ENCODE results near the gene CALN1.

The CALN1 gene

DNA sequence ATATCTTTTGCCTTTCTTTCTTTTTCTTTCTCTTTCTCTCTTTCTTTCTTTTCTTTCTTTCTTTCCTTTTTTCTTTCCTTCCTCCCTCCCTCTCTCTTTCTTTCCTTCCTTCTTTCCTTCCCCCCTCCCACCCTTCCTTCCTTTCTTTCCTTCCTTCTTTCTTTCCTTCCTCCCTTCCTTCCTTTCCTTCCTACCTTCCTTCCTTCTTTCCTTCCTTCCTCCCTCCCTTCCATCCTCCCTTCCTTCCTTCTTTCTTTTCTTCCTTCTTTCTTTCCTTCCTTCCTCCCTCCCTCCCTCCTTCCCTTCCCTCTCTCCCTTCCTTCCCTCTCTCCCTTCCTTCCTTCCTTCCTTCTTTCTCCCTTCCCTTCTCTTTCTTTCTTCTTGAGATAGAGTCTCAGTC is 25.5 kb upstream of the CALN1 start:
- Histone ChIP-seq H3K4me1 (ENCODE audit: control insufficient read depth, insufficient read depth, low read length) (no peaks in the 10 kb centered on the region), H3K27me3 (ENCODE audit: control insufficient read depth, insufficient read depth, low read length) (no peaks in the 10 kb centered on the region)

DNA sequence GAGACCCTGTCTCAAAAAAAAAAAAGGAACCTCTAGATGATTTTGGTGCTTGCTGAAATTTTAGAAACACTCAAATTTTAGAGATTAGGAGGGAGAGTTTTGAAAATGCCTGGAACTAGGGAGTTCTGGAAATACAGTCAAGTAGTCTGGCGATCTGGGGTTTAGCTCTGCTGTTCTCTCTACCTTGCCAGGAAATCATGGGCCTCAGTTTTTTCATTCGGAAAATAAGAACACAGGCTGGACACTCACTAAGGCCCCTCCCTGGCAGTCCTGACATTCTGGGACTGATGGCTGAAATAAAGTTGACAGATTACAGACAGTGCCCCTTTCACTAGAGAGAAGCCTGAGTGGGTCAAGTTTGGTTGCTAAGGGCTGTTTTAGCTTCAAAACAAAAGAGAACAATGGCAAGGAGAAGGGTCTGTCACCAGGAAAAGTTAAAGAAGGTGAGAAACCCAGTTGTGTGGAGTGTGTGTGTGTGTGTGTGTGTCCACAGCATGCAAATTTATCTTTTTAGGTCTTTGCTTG is 25.0 kb upstream of the CALN1 start:
- Histone ChIP-seq H3K4me3 (ENCODE audit: low read length) (no peak overlapping the region), H3K4me1 (ENCODE audit: control insufficient read depth, insufficient read depth, low read length) (no peaks in the 10 kb centered on the region), H3K27me3 (ENCODE audit: control insufficient read depth, insufficient read depth, low read length) (no peaks in the 10 kb centered on the region), H3K27ac (ENCODE audit: low read length) (no peak overlapping the region), H3K36me3 (ENCODE audit: control insufficient read depth, insufficient read depth, low read length) (no peaks in the 10 kb centered on the region), H3K9me3 (ENCODE audit: control insufficient read depth, insufficient read depth, low read length) (no peaks in the 10 kb centered on the region)
- WGBS (ENCODE audit: insufficient coverage, insufficient read length), result no CpG with 5 or more reads among the region's 2 CpGs
- no peak for DNase-seq (ENCODE audit: low read depth, low spot score)

More for the DNA sequence above, 25.5 kb upstream of the CALN1 start:
- H3K4me3 ChIP-seq (ENCODE audit: low read length), result no peak overlapping the region
- H3K27ac ChIP-seq (ENCODE audit: low read length), result no peak overlapping the region
- no peak for DNase-seq (ENCODE audit: low read depth, low spot score)
- H3K9me3 ChIP-seq (ENCODE audit: control insufficient read depth, insufficient read depth, low read length), result no peaks in the 10 kb centered on the region
- no peaks in the 10 kb centered on the region for H3K36me3 ChIP-seq (ENCODE audit: control insufficient read depth, insufficient read depth, low read length)

- H3K27ac ChIP-seq (ENCODE audit: low read length), result no peak overlapping the region
- DNase-seq (ENCODE audit: low read depth, low spot score), result no peak
- no peaks in the 10 kb centered on the region for H3K27me3 ChIP-seq (ENCODE audit: control insufficient read depth, insufficient read depth, low read length)
- H3K9me3 ChIP-seq (ENCODE audit: control insufficient read depth, insufficient read depth, low read length), result no peaks in the 10 kb centered on the region
- no peaks in the 10 kb centered on the region for H3K4me1 ChIP-seq (ENCODE audit: control insufficient read depth, insufficient read depth, low read length)
- no peaks in the 10 kb centered on the region for H3K36me3 ChIP-seq (ENCODE audit: control insufficient read depth, insufficient read depth, low read length)
- WGBS (ENCODE audit: insufficient coverage, insufficient read length), result no CpG with 5 or more reads among the region's 5 CpGs
- H3K4me3 ChIP-seq (ENCODE audit: low read length), result no peak overlapping the region
Observed at GRCh38 chr7:72435925-72436480, 23.9 kb upstream of the CALN1 start.

- no peaks in the 10 kb centered on the region for H3K9me3 ChIP-seq (ENCODE audit: control insufficient read depth, insufficient read depth, low read length)
- H3K4me3 ChIP-seq (ENCODE audit: low read length), result no peak overlapping the region
- no CpG with 5 or more reads among the region's 15 CpGs for WGBS (ENCODE audit: insufficient coverage, insufficient read length)
- H3K27ac ChIP-seq (ENCODE audit: low read length), result no peak overlapping the region
- DNase-seq (ENCODE audit: low read depth, low spot score), result no peak
- H3K36me3 ChIP-seq (ENCODE audit: control insufficient read depth, insufficient read depth, low read length), result no peaks in the 10 kb centered on the region
- no peaks in the 10 kb centered on the region for H3K27me3 ChIP-seq (ENCODE audit: control insufficient read depth, insufficient read depth, low read length)
- no peaks in the 10 kb centered on the region for H3K4me1 ChIP-seq (ENCODE audit: control insufficient read depth, insufficient read depth, low read length)
Observed at GRCh38 chr7:72435366-72435765, 23.2 kb upstream of the CALN1 start.

DNA sequence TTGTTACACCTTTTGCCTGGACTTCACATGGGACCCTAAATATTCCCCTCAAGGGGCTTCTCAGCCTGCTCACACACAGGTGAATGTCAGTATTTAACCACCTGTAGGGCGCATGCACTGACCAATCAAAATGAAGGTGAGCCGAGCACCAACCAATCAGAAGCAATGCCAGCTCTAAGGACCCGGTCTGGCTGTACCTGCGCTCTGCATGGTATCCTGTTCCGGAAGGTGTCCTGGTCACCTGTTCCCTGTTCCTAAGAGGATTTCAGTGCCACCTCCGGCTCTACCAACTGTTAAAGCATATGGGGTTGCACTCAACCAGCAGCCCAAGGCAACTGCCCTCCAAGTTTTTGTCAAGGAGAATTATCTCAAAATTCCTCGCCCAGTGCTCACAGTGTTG is 18.4 kb upstream of the CALN1 start:
- Histone ChIP-seq H3K4me3 (ENCODE audit: low read length) (no peak overlapping the region), H3K27ac (ENCODE audit: low read length) (no peak overlapping the region), H3K4me1 (ENCODE audit: control insufficient read depth, insufficient read depth, low read length) (no peaks in the 10 kb centered on the region), H3K27me3 (ENCODE audit: control insufficient read depth, insufficient read depth, low read length) (no peaks in the 10 kb centered on the region), H3K36me3 (ENCODE audit: control insufficient read depth, insufficient read depth, low read length) (no peaks in the 10 kb centered on the region), H3K9me3 (ENCODE audit: control insufficient read depth, insufficient read depth, low read length) (no peaks in the 10 kb centered on the region)
- WGBS (ENCODE audit: insufficient coverage, insufficient read length), result no CpG with 5 or more reads among the region's 7 CpGs
- DNase-seq (ENCODE audit: low read depth, low spot score), result peak; percentile 47

DNA sequence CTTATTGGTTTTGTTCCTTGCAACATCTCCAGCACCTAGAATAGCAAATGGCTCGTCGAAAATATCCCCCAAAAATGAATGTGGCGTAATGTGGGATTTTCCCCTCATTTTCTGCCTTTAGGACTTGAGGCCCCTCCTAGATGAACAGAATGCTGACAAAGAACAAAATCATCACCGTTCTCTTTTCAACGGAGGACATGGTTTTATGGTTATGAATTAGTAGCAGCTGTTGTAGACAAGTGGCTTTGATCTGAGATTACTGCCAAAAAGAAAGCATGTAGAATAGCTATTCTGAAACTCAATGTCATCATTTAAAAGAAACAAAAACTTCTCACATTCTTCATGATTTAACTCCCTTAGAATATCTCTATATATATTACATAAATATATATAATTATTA is 17.2 kb upstream of the CALN1 start:
- Histone ChIP-seq H3K27me3 (ENCODE audit: control insufficient read depth, insufficient read depth, low read length) (no peaks in the 10 kb centered on the region), H3K9me3 (ENCODE audit: control insufficient read depth, insufficient read depth, low read length) (no peaks in the 10 kb centered on the region), H3K27ac (ENCODE audit: low read length) (no peak overlapping the region), H3K36me3 (ENCODE audit: control insufficient read depth, insufficient read depth, low read length) (no peaks in the 10 kb centered on the region), H3K4me1 (ENCODE audit: control insufficient read depth, insufficient read depth, low read length) (no peaks in the 10 kb centered on the region), H3K4me3 (ENCODE audit: low read length) (no peak overlapping the region)
- no CpG with 5 or more reads among the region's 5 CpGs for WGBS (ENCODE audit: insufficient coverage, insufficient read length)
- DNase-seq (ENCODE audit: low read depth, low spot score), result no peak

- no peak for DNase-seq (ENCODE audit: low read depth, low spot score)
- Histone ChIP-seq H3K4me1 (ENCODE audit: control insufficient read depth, insufficient read depth, low read length) (no peaks in the 10 kb centered on the region), H3K27ac (ENCODE audit: low read length) (no peak overlapping the region), H3K4me3 (ENCODE audit: low read length) (no peak overlapping the region), H3K9me3 (ENCODE audit: control insufficient read depth, insufficient read depth, low read length) (no peaks in the 10 kb centered on the region), H3K36me3 (ENCODE audit: control insufficient read depth, insufficient read depth, low read length) (no peaks in the 10 kb centered on the region), H3K27me3 (ENCODE audit: control insufficient read depth, insufficient read depth, low read length) (no peaks in the 10 kb centered on the region)
- no CpG with 5 or more reads among the region's 8 CpGs for WGBS (ENCODE audit: insufficient coverage, insufficient read length)
Observed at GRCh38 chr7:72416846-72417245, 4.7 kb upstream of the CALN1 start.

DNA sequence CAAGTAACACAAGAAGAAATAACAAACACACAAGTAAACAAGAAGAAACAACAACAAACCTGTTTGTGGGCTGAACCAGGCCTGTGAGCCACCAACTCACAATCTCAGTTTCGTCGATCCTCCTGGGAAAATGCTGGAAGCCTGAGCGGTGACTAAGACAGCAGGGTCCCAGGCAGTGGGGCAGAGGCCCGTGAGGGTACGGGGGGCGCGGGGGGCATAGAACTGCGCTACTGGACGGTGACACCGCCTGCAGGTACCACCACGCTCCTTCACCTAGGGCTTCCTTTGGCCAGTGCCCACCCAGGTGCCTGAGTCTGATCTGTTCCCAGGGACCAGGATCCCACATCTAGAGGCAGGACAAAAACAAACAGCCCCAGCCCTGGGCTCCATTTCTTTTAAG is 3.4 kb upstream of the CALN1 start:
- Histone ChIP-seq H3K4me3 (ENCODE audit: low read length) (no peak overlapping the region), H3K36me3 (ENCODE audit: control insufficient read depth, insufficient read depth, low read length) (no peaks in the 10 kb centered on the region), H3K27me3 (ENCODE audit: control insufficient read depth, insufficient read depth, low read length) (no peaks in the 10 kb centered on the region), H3K27ac (ENCODE audit: low read length) (no peak overlapping the region), H3K9me3 (ENCODE audit: control insufficient read depth, insufficient read depth, low read length) (no peaks in the 10 kb centered on the region), H3K4me1 (ENCODE audit: control insufficient read depth, insufficient read depth, low read length) (no peaks in the 10 kb centered on the region)
- WGBS (ENCODE audit: insufficient coverage, insufficient read length), result no CpG with 5 or more reads among the region's 11 CpGs
- DNase-seq (ENCODE audit: low read depth, low spot score), result no peak

- DNase-seq (ENCODE audit: low read depth, low spot score), result no peak
- H3K27ac ChIP-seq (ENCODE audit: low read length), result no peak overlapping the region
- H3K36me3 ChIP-seq (ENCODE audit: control insufficient read depth, insufficient read depth, low read length), result no peaks in the 10 kb centered on the region
- no peaks in the 10 kb centered on the region for H3K27me3 ChIP-seq (ENCODE audit: control insufficient read depth, insufficient read depth, low read length)
- H3K4me1 ChIP-seq (ENCODE audit: control insufficient read depth, insufficient read depth, low read length), result no peaks in the 10 kb centered on the region
- no peak overlapping the region for H3K4me3 ChIP-seq (ENCODE audit: low read length)
- WGBS (ENCODE audit: insufficient coverage, insufficient read length), result 100% methylated on average over 2 of the region's 9 CpGs
- H3K9me3 ChIP-seq (ENCODE audit: control insufficient read depth, insufficient read depth, low read length), result no peaks in the 10 kb centered on the region
Observed at GRCh38 chr7:72413886-72414285, 1.7 kb upstream of the CALN1 start.

DNA sequence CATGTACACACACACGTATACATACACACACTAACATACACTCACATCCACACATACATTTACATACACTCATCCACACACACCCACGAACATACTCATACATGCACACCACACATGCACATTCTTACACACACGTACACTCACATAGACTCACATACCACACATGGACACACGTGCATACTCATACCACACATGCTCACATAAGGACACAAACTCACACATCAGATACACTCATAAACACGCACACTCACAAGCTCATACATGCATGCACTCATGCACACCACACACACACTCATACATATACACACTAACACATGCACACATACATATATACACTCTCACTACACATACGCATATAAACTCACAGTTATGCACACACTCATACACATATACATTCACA is 1.2 kb upstream of the CALN1 start:
- no peaks in the 10 kb centered on the region for H3K4me1 ChIP-seq (ENCODE audit: control insufficient read depth, insufficient read depth, low read length)
- no peaks in the 10 kb centered on the region for H3K9me3 ChIP-seq (ENCODE audit: control insufficient read depth, insufficient read depth, low read length)
- H3K4me3 ChIP-seq (ENCODE audit: low read length), result no peak overlapping the region
- 100% methylated on average over 4 of the region's 6 CpGs for WGBS (ENCODE audit: insufficient coverage, insufficient read length)
- H3K36me3 ChIP-seq (ENCODE audit: control insufficient read depth, insufficient read depth, low read length), result no peaks in the 10 kb centered on the region
- H3K27ac ChIP-seq (ENCODE audit: low read length), result no peak overlapping the region
- H3K27me3 ChIP-seq (ENCODE audit: control insufficient read depth, insufficient read depth, low read length), result no peaks in the 10 kb centered on the region
- DNase-seq (ENCODE audit: low read depth, low spot score), result no peak

- Histone ChIP-seq H3K4me1 (ENCODE audit: control insufficient read depth, insufficient read depth, low read length) (no peaks in the 10 kb centered on the region), H3K36me3 (ENCODE audit: control insufficient read depth, insufficient read depth, low read length) (no peaks in the 10 kb centered on the region), H3K9me3 (ENCODE audit: control insufficient read depth, insufficient read depth, low read length) (no peaks in the 10 kb centered on the region), H3K4me3 (ENCODE audit: low read length) (no peak overlapping the region), H3K27ac (ENCODE audit: low read length) (no peak overlapping the region), H3K27me3 (ENCODE audit: control insufficient read depth, insufficient read depth, low read length) (no peaks in the 10 kb centered on the region)
- DNase-seq (ENCODE audit: low read depth, low spot score), result no peak
- WGBS (ENCODE audit: insufficient coverage, insufficient read length), result no CpG with 5 or more reads among the region's 4 CpGs
Observed at GRCh38 chr7:72411419-72411818, 719 bp downstream of the CALN1 start.

All from iPS DF 6.9 (cell line).